SK-N-SH (cell line): ENCODE data around the gene NLGN1. TPM values are rescaled to one million over a fixed set of nuclear protein-coding genes. Genes with fewer than 3 reads are reported as not detected.

Experiments
- CTCF ChIA-PET: fragments of 300-600, 350-600 bp; formaldehyde crosslinking; extraction: SDS; loops from one replicate; lab custom pipeline; 2021; lab: Yijun Ruan, JAX
- POLR2A ChIA-PET: fragments of 350-600 bp; sonication (Branson Sonifier 250); formaldehyde crosslinking; extraction: SDS; loops from one replicate; lab custom pipeline; 2020; ENCODE audit warnings: antibody characterized with exemption, inconsistent platforms; lab: Yijun Ruan, JAX
- DNase-seq: peaks from one replicate; pipeline ENCODE4 v3.0.0; 2012
- H2AFZ ChIP-seq: fragments of 200-600 bp; sonication (generic); 2 replicates; pipeline ENCODE4 v1.8.1; 2016; ENCODE audit warnings: antibody characterized with exemption, mild to moderate bottlenecking, low read depth
- H3F3A ChIP-seq: fragments of 200-600 bp; sonication (generic); replicated peaks from 2 replicates; pipeline ENCODE3; 2016; ENCODE audit warnings: antibody characterized with exemption, mild to moderate bottlenecking; ENCODE audit not compliant: insufficient read depth
- H3K27ac ChIP-seq, 2 experiments: fragments of 200-500 bp in 1 of 2; fragments of 200-600 bp in 1 of 2; sonication (Bioruptor generic) in 1 of 2; sonication (generic), shearing (Covaris generic) in 1 of 2; 2 replicates each; pipeline versions ENCODE4 v1.5.1 to v1.6.1; 2014 to 2016; ENCODE audit warnings: low read depth in 2 of 2, inconsistent platforms in 1 of 2, low read length in 1 of 2, mild to moderate bottlenecking in 1 of 2, mixed read lengths in 1 of 2
- H3K27me3 ChIP-seq: fragments of 200-600 bp; sonication (generic), shearing (Covaris generic); 2 replicates; pipeline ENCODE4 v1.6.1; 2016; ENCODE audit warnings: mixed run types; ENCODE audit not compliant: insufficient read depth
- H3K36me3 ChIP-seq, 2 experiments: fragments of 200-500 bp in 1 of 2; fragments of 200-600 bp in 1 of 2; sonication (Bioruptor generic) in 1 of 2; sonication (generic) in 1 of 2; replicated peaks in 1 of 2; 2 replicates each; pipeline versions ENCODE3 to v1.5.1; 2014 to 2016; ENCODE audit warnings: low read length in 1 of 2, mild to moderate bottlenecking in 1 of 2; ENCODE audit not compliant: insufficient read depth in 2 of 2, control insufficient read depth in 1 of 2
- H3K4me1 ChIP-seq, 2 experiments: fragments of 200-500 bp in 1 of 2; fragments of 200-600 bp in 1 of 2; sonication (Bioruptor generic) in 1 of 2; sonication (generic), shearing (Covaris generic) in 1 of 2; 2 replicates each; pipeline versions ENCODE4 v1.5.1 to v1.6.1; 2014 to 2016; ENCODE audit warnings: low read depth in 1 of 2, low read length in 1 of 2, mixed run types in 1 of 2; ENCODE audit not compliant: insufficient read depth in 2 of 2, control insufficient read depth in 1 of 2
- H3K4me2 ChIP-seq: fragments of 200-600 bp; sonication (generic), shearing (Covaris generic); 2 replicates; pipeline ENCODE4 v1.6.1; 2017; ENCODE audit warnings: mixed run types
- H3K4me3 ChIP-seq, 2 experiments: fragments of 200-500 bp in 1 of 2; fragments of 200-600 bp in 1 of 2; sonication (Bioruptor generic) in 1 of 2; sonication (generic), shearing (Covaris generic) in 1 of 2; 2 replicates each; pipeline versions ENCODE4 v1.5.1 to v1.8.1; 2014 to 2016; ENCODE audit warnings: low read depth in 2 of 2, inconsistent platforms in 1 of 2, low read length in 1 of 2, mild to moderate bottlenecking in 1 of 2, mixed read lengths in 1 of 2, moderate library complexity in 1 of 2
- H3K79me2 ChIP-seq: fragments of 200-600 bp; sonication (generic); 2 replicates; pipeline ENCODE4 v1.8.1; 2017; ENCODE audit warnings: mild to moderate bottlenecking; ENCODE audit not compliant: insufficient read depth
- H3K9ac ChIP-seq: fragments of 200-600 bp; sonication (generic); 2 replicates; pipeline ENCODE4 v1.6.1; 2017; ENCODE audit warnings: mixed run types
- H3K9me2 ChIP-seq: fragments of 200-600 bp; sonication (generic); 2 replicates; pipeline ENCODE4 v1.6.1; 2017; ENCODE audit warnings: mixed run types
- H3K9me3 ChIP-seq: fragments of 200-600 bp; sonication (generic); 2 replicates; pipeline ENCODE4 v1.6.1; 2017; ENCODE audit warnings: mixed run types, mild to moderate bottlenecking, moderate library complexity
- H4K20me1 ChIP-seq: fragments of 200-600 bp; sonication (generic); 2 replicates; pipeline ENCODE4 v1.6.1; 2017; ENCODE audit warnings: mild to moderate bottlenecking, mixed run types; ENCODE audit not compliant: insufficient read depth
- CHD2 ChIP-seq: fragments of 150-350 bp; IDR thresholded peaks from 2 replicates; pipeline ENCODE4 v1.6.1; 2018; ENCODE audit warnings: low read length; ENCODE audit not compliant: partially characterized antibody
- ELF1 ChIP-seq: IDR thresholded peaks from 2 replicates; pipeline ENCODE4 v1.4.0; 2012
- FOSL2 ChIP-seq: IDR thresholded peaks from 2 replicates; pipeline ENCODE4 v1.4.0; 2012; ENCODE audit warnings: low read depth, mild to moderate bottlenecking, moderate library complexity, borderline replicate concordance
- FOXJ3 ChIP-seq: sonication (generic); formaldehyde crosslinking; IDR thresholded peaks from 2 replicates; pipeline ENCODE4 v1.5.1; 2020; ENCODE audit warnings: mild to moderate bottlenecking, missing genetic modification reagents
- GATA2 ChIP-seq: sonication (generic); formaldehyde crosslinking; IDR thresholded peaks from 2 replicates; pipeline ENCODE4 v1.5.0; 2020; ENCODE audit warnings: mild to moderate bottlenecking, missing genetic modification reagents
- IRF3 ChIP-seq: fragments of 150-350 bp; IDR thresholded peaks from 2 replicates; pipeline ENCODE4 v1.6.1; 2016; ENCODE audit warnings: mild to moderate bottlenecking, low read depth, low read length
- JUND ChIP-seq: IDR thresholded peaks from 2 replicates; pipeline ENCODE4 v1.4.0; 2012
- MEF2A ChIP-seq: IDR thresholded peaks from 2 replicates; pipeline ENCODE4 v1.4.0; 2012; ENCODE audit warnings: low read depth, borderline replicate concordance
- NRF1 ChIP-seq: IDR thresholded peaks from 2 replicates; pipeline ENCODE4 v1.6.1; 2012; ENCODE audit warnings: low read depth, mild to moderate bottlenecking, low read length
- POLR2AphosphoS5 ChIP-seq: IDR thresholded peaks from 2 replicates; pipeline ENCODE4 v1.6.1; 2012; ENCODE audit warnings: low read depth, low read length
- RCOR1 ChIP-seq: fragments of 150-350 bp; IDR thresholded peaks from 2 replicates; pipeline ENCODE4 v1.6.1; 2017; ENCODE audit warnings: antibody characterized with exemption, low read length
- TAF1 ChIP-seq: IDR thresholded peaks from 2 replicates; pipeline ENCODE4 v1.6.1; 2012; ENCODE audit warnings: low read depth, mild to moderate bottlenecking, low read length, moderate library complexity, borderline replicate concordance
- TCF12 ChIP-seq: IDR thresholded peaks from 2 replicates; pipeline ENCODE4 v1.4.0; 2012
- TEAD4 ChIP-seq: IDR thresholded peaks from 2 replicates; pipeline ENCODE4 v1.4.0; 2012; ENCODE audit warnings: mild to moderate bottlenecking, borderline replicate concordance; ENCODE audit not compliant: insufficient read depth
- YY1 ChIP-seq: IDR thresholded peaks from 2 replicates; pipeline ENCODE4 v1.4.0; 2012; ENCODE audit warnings: low read depth, mild to moderate bottlenecking
- ZBTB33 ChIP-seq: IDR thresholded peaks from 2 replicates; pipeline ENCODE4 v1.4.0; 2012; ENCODE audit warnings: low read depth, borderline replicate concordance
- WGBS: methylation state at CpG from one replicate; pipeline ENCODE4 v1.1.6; 2017; ENCODE audit warnings: low lambda C conversion rate; 5-methylcytosine and 5-hydroxymethylcytosine counted together
- polyA plus RNA-seq, 3 experiments: library from polyadenylated mRNA; depleted of rRNA; stranded (reverse); fragments of >200 nt; gene quantifications; 2 replicates each; pipeline ENCODE4 v1.2.3, GENCODE V29; 2012

The NLGN1 gene
- polyA plus RNA-seq, 1 of the 3 experiments (the other 2 are of a cell fraction): 1.5 TPM

- Histone ChIP-seq H3K4me3 (no peak overlapping the region), H3F3A (no peaks in the 10 kb centered on the region), H3K27me3 (no peaks in the 10 kb centered on the region), H3K4me1 (no peaks in the 10 kb centered on the region; a peak in 1 of 4 replicates), H3K4me2 (no peak overlapping the region), H4K20me1 (no peaks in the 10 kb centered on the region), H3K36me3 (no peaks in the 10 kb centered on the region), H2AFZ (no peak overlapping the region), H3K79me2 (no peaks in the 10 kb centered on the region), H3K9ac (no peak overlapping the region), H3K9me2 (no peaks in the 10 kb centered on the region), H3K27ac (no peak overlapping the region), H3K9me3 (no peaks in the 10 kb centered on the region)
- no peak for DNase-seq
- TF ChIP-seq TCF12: no peak
- TF ChIP-seq YY1: no peak
- TF ChIP-seq FOSL2: no peak
- no peak for TF ChIP-seq FOXJ3 (CRISPR knock-in tag)
- TF ChIP-seq ZBTB33: no peak
- no peak for TF ChIP-seq TAF1
- TF ChIP-seq CHD2: no peak
- TF ChIP-seq JUND: no peak
- TF ChIP-seq RCOR1: no peak
- TF ChIP-seq ELF1: no peak
- no peak for TF ChIP-seq POLR2AphosphoS5
- POLR2A ChIA-PET: no interaction called here
- CTCF ChIA-PET: no interaction called here
- WGBS: 92% methylated on average over 1 of the region's 1 CpG
These were observed 547.6 kb downstream of the NLGN1 start for GRCh38 chr3:173945170-173945569.

GRCh38 chr3:173945806-173946205, 548.3 kb downstream of the NLGN1 start:
- no peak for TF ChIP-seq TCF12
- TF ChIP-seq TEAD4: no peak
- no peak for TF ChIP-seq GATA2 (CRISPR knock-in tag)
- no peak for TF ChIP-seq TAF1
- no peak for TF ChIP-seq CHD2
- TF ChIP-seq MEF2A: no peak
- no peak for TF ChIP-seq NRF1
- no peak for TF ChIP-seq IRF3
- no peak for TF ChIP-seq FOSL2
- TF ChIP-seq, all 33 proteins: peak for 0
- no peaks in the 10 kb centered on the region for H3F3A ChIP-seq
- no peak overlapping the region for H2AFZ ChIP-seq
- 83% methylated on average over 1 of the region's 1 CpG for WGBS
- H4K20me1 ChIP-seq: no peaks in the 10 kb centered on the region
- H3K9ac ChIP-seq: no peak overlapping the region
- H3K27me3 ChIP-seq: no peaks in the 10 kb centered on the region
- no peak overlapping the region for H3K27ac ChIP-seq
- H3K9me2 ChIP-seq: no peaks in the 10 kb centered on the region
- H3K9me3 ChIP-seq: no peaks in the 10 kb centered on the region
- no peaks in the 10 kb centered on the region for H3K36me3 ChIP-seq
- no peak overlapping the region for H3K4me2 ChIP-seq
- H3K4me1 ChIP-seq: no peaks in the 10 kb centered on the region; a peak in 1 of 4 replicates
- ChIA-PET POLR2A (no interaction called here), CTCF (no interaction called here)
- H3K4me3 ChIP-seq: no peak overlapping the region
- no peak for DNase-seq
- no peaks in the 10 kb centered on the region for H3K79me2 ChIP-seq
